22Rv1 (cell line): ENCODE data around the gene FER.
"Not testable (repeated sequence)": the region's sequence is repeated elsewhere in the genome, so short reads cannot be mapped to it uniquely, and the experiment has no call there.

Experiments used
- H3K27ac ChIP-seq: fragments of 450-650 bp; 2 replicates; pipeline ENCODE4 v1.5.1; 2017
- ZFX ChIP-seq: fragments of 450-650 bp; IDR thresholded peaks from 2 replicates; pipeline ENCODE4 v1.6.1; 2017; ENCODE audit warnings: antibody characterized with exemption, borderline replicate concordance
- TF ChIP-seq, protein P1 (sequence below): fragments of 450-650 bp; IDR thresholded peaks from 2 replicates; pipeline ENCODE4 v1.5.1; 2017; ENCODE audit warnings: mild to moderate bottlenecking

FER gene

DNA sequence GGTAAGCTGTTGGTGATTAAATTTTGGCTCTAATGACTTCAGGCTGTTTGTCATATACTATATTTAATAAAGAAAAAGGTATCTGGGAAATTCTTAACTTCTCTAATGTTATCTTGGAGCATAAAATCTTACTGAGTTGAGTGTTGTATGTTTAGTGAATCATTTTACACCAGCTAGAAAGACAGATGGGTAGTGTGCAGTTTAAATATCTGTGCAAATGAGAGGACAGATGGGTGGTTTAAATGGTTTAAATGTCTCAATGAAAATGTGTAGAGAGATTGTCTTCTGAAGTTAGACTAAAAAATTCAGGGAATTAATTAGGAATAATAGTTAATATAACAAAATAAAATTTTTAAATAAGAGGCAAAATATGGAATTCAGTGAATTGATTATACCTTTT is 114.5 kb downstream of the FER start:
- TF ChIP-seq, protein P1, sequence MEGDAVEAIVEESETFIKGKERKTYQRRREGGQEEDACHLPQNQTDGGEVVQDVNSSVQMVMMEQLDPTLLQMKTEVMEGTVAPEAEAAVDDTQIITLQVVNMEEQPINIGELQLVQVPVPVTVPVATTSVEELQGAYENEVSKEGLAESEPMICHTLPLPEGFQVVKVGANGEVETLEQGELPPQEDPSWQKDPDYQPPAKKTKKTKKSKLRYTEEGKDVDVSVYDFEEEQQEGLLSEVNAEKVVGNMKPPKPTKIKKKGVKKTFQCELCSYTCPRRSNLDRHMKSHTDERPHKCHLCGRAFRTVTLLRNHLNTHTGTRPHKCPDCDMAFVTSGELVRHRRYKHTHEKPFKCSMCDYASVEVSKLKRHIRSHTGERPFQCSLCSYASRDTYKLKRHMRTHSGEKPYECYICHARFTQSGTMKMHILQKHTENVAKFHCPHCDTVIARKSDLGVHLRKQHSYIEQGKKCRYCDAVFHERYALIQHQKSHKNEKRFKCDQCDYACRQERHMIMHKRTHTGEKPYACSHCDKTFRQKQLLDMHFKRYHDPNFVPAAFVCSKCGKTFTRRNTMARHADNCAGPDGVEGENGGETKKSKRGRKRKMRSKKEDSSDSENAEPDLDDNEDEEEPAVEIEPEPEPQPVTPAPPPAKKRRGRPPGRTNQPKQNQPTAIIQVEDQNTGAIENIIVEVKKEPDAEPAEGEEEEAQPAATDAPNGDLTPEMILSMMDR = no peak
- TF ChIP-seq ZFX = no peak
- no peak overlapping the region for H3K27ac ChIP-seq

GRCh38 chr5:108866097-108866496 is 118.4 kb downstream of the FER start:
- H3K27ac ChIP-seq = not testable (repeated sequence)

GRCh38 chr5:108867656-108868055 is 120.0 kb downstream of the FER start:
- H3K27ac ChIP-seq = no peak overlapping the region
- TF ChIP-seq, protein P1 = no peak
- TF ChIP-seq ZFX = no peak

DNA sequence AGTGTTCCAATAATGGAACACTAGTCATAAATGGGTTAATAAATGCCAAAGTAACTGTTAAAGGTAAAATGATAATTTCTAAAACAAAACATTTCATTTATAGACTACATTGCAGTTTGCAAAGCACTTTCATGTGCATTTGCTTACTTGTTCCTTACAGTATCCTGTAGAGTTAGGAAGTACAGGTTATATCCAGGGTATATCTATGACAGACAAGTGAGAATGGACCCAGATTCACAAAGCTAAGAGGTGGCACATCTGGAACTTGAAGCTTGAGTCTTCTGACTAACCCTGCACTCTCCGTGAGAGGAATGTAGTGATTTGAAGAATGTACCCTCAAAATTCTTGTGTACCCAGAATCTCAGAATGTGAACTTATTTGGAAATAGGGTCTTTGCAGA is 121.4 kb downstream of the FER start:
- TF ChIP-seq, protein P1 = no peak
- no peak for TF ChIP-seq ZFX
- H3K27ac ChIP-seq = no peak overlapping the region

DNA sequence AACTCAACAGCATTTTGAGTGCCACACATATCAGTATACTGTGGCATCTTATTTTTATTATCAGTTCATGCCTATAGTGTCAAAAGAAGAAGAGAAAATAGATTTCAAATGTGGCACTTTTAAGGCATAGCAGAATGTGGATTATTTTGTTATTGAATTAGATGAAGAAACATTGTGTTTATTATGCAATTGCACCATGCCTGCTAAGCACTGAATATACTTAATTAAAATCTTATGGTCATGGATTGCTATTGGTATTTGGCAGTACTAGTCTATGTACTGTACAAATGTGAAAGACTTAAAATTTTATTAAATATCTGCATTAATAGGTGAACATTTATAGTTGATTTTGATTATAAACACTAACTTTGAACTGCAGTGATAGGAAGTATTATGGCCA is 128.8 kb downstream of the FER start:
- TF ChIP-seq, protein P1 = no peak
- TF ChIP-seq ZFX = no peak
- no peak overlapping the region for H3K27ac ChIP-seq

GRCh38 chr5:108878756-108879155 is 131.1 kb downstream of the FER start:
- H3K27ac ChIP-seq = no peak overlapping the region
- TF ChIP-seq, protein P1 = no peak
- no peak for TF ChIP-seq ZFX

- no peak overlapping the region for H3K27ac ChIP-seq
- TF ChIP-seq, protein P1 = no peak
- no peak for TF ChIP-seq ZFX
These were observed 133.4 kb downstream of the FER start for GRCh38 chr5:108881133-108881532.

- no peak overlapping the region for H3K27ac ChIP-seq
- TF ChIP-seq, protein P1 = no peak
- no peak for TF ChIP-seq ZFX
These were observed 137.0 kb downstream of the FER start for GRCh38 chr5:108884736-108885135.
